Measurements from ENCODE around the gene ARHGEF38. TPM values are rescaled to one million over a fixed set of nuclear protein-coding genes. Genes with fewer than 3 reads are reported as not detected.

The ARHGEF38 gene
- total RNA-seq, 1 donor from 2014 or later: 20.6 TPM

GRCh38 chr4:105659190-105659589, 106.8 kb downstream of the ARHGEF38 start:
- Histone ChIP-seq H3K9me3 (no peaks in the 10 kb centered on the region), H3K4me3 (no peak overlapping the region), H3K4me1 (no peaks in the 10 kb centered on the region), H3K27me3 (ENCODE audit: low read depth) (no peaks in the 10 kb centered on the region), H3K36me3 (no peaks in the 10 kb centered on the region), H3K27ac (no peak overlapping the region)
- intact Hi-C loops (cut with DNase I): no loop called here
- DNase-seq (no peak), ATAC-seq (no peak)
- TF ChIP-seq CTCF (IDR thresholded peaks at IDR 0.05): no peak

GRCh38 chr4:105661028-105661427, 108.6 kb downstream of the ARHGEF38 start:
- Histone ChIP-seq H3K27me3 (ENCODE audit: low read depth) (no peaks in the 10 kb centered on the region), H3K36me3 (no peaks in the 10 kb centered on the region), H3K9me3 (no peaks in the 10 kb centered on the region), H3K27ac (no peak overlapping the region), H3K4me1 (no peaks in the 10 kb centered on the region), H3K4me3 (no peak overlapping the region)
- ATAC-seq (no peak), DNase-seq (no peak)
- intact Hi-C loops (cut with DNase I): no loop called here
- TF ChIP-seq CTCF (IDR thresholded peaks at IDR 0.05): no peak

GRCh38 chr4:105662935-105663675, 110.7 kb downstream of the ARHGEF38 start:
- Histone ChIP-seq H3K4me3 (no peak overlapping the region), H3K4me1 (no peaks in the 10 kb centered on the region), H3K9me3 (no peaks in the 10 kb centered on the region), H3K27ac (no peak overlapping the region), H3K36me3 (no peaks in the 10 kb centered on the region), H3K27me3 (ENCODE audit: low read depth) (no peaks in the 10 kb centered on the region)
- intact Hi-C loops (cut with DNase I): no loop called here
- ATAC-seq: peak; percentile 67 to 78
- TF ChIP-seq CTCF (IDR thresholded peaks at IDR 0.05): no peak
- no peak for DNase-seq

- no peaks in the 10 kb centered on the region for H3K36me3 ChIP-seq
- no peaks in the 10 kb centered on the region for H3K4me1 ChIP-seq
- H3K27ac ChIP-seq: no peak overlapping the region
- TF ChIP-seq CTCF (IDR thresholded peaks at IDR 0.05): peak; percentile 30
- intact Hi-C loops (cut with DNase I): no loop called here
- no peak overlapping the region for H3K4me3 ChIP-seq
- DNase-seq: no peak
- peak; percentile 72 to 79 for ATAC-seq
- H3K9me3 ChIP-seq: no peaks in the 10 kb centered on the region
- no peaks in the 10 kb centered on the region for H3K27me3 ChIP-seq (ENCODE audit: low read depth)
These were observed 114.3 kb downstream of the ARHGEF38 start for GRCh38 chr4:105666693-105667092.

GRCh38 chr4:105670684-105671083, 118.3 kb downstream of the ARHGEF38 start:
- Histone ChIP-seq H3K4me1 (no peaks in the 10 kb centered on the region), H3K4me3 (no peak overlapping the region), H3K36me3 (no peaks in the 10 kb centered on the region), H3K27ac (no peak overlapping the region), H3K9me3 (no peaks in the 10 kb centered on the region), H3K27me3 (ENCODE audit: low read depth) (no peaks in the 10 kb centered on the region)
- DNase-seq (no peak), ATAC-seq (no peak)
- intact Hi-C loops (cut with DNase I): no loop called here
- no peak for TF ChIP-seq CTCF (IDR thresholded peaks at IDR 0.05)
